ENCODE results near the gene STAU1. TPM values are rescaled to one million over a fixed set of nuclear protein-coding genes. Genes with fewer than 3 reads are reported as not detected.

The STAU1 gene
- polyA plus RNA-seq, 3 donors, result 17.3 to 34.2 (median 24.0) TPM

- Histone ChIP-seq H3K79me2 (ENCODE audit: insufficient read depth, low read length) (peaks cover 95% of the 10 kb centered on the region), H3K4me1 (ENCODE audit: control insufficient read depth in 1 of 2, insufficient read depth in 2 of 2, low read length in 2 of 2) (no peaks in the 10 kb centered on the region), H4K20me1 (ENCODE audit: insufficient read depth, low read length) (peaks cover 97% of the 10 kb centered on the region), H3K27ac (ENCODE audit: low read depth in 1 of 2, low read length in 2 of 2) (no peak overlapping the region), H3K4me3 (replicated peaks in 1 of 3; ENCODE audit: low read depth in 2 of 3, low read length in 3 of 3) (no peak overlapping the region), H3K9ac (ENCODE audit: insufficient read depth, low read length, poor library complexity, severe bottlenecking) (no peak overlapping the region), H2AFZ (ENCODE audit: insufficient read depth, low read depth, low read length, poor library complexity, severe bottlenecking) (no peak overlapping the region), H3K36me3 (replicated peaks in 1 of 2; ENCODE audit: control insufficient read depth in 1 of 2, insufficient read depth in 2 of 2, low read length in 2 of 2) (peaks cover 12 to 66% of the 10 kb centered on the region in 2 donors), H3K27me3 (ENCODE audit: control insufficient read depth in 2 of 2, insufficient read depth in 2 of 2, low read length in 2 of 2) (no peaks in the 10 kb centered on the region), H3K4me2 (replicated peaks; ENCODE audit: extremely low read depth, low read length, poor library complexity, severe bottlenecking) (no peak overlapping the region), H3K9me3 (replicated peaks in 1 of 2; ENCODE audit: control insufficient read depth in 1 of 2, insufficient read depth in 1 of 2, low read length in 2 of 2) (no peaks in the 10 kb centered on the region)
- Mint-ChIP-seq H3K4me1 (no peaks in the 10 kb centered on the region), H3K36me3 (peaks cover 22 to 57% of the 10 kb centered on the region in 2 donors), H3K9me3 (peaks cover 0 to under 1% (median 0%) of the 10 kb centered on the region in 7 donors), H3K27me3 (ENCODE audit: low read depth in 3 of 3) (no peaks in the 10 kb centered on the region), H3K4me3 (no peak overlapping the region), H3K27ac (peak overlapping the region in 1 of 7 donors; percentile 41)
- intact Hi-C loops (cut with micrococcal nuclease), result no loop called here
- no peak for DNase-seq
- WGBS (ENCODE audit: insufficient coverage), result no CpG with 5 or more reads among the region's 1 CpG
- TF ChIP-seq CTCF (IDR thresholded peaks at IDR 0.05), result no peak
These were observed 15.7 kb downstream of the STAU1 start for GRCh38 chr20:49172413-49172812.

- Histone ChIP-seq H2AFZ (ENCODE audit: insufficient read depth, low read depth, low read length, poor library complexity, severe bottlenecking) (no peak overlapping the region), H3K9me3 (replicated peaks in 1 of 2; ENCODE audit: control insufficient read depth in 1 of 2, insufficient read depth in 1 of 2, low read length in 2 of 2) (no peaks in the 10 kb centered on the region), H3K4me1 (ENCODE audit: control insufficient read depth in 1 of 2, insufficient read depth in 2 of 2, low read length in 2 of 2) (no peaks in the 10 kb centered on the region), H3K27me3 (ENCODE audit: control insufficient read depth in 2 of 2, insufficient read depth in 2 of 2, low read length in 2 of 2) (no peaks in the 10 kb centered on the region), H3K4me3 (replicated peaks in 1 of 3; ENCODE audit: low read depth in 2 of 3, low read length in 3 of 3) (no peak overlapping the region), H3K4me2 (replicated peaks; ENCODE audit: extremely low read depth, low read length, poor library complexity, severe bottlenecking) (no peak overlapping the region), H3K36me3 (replicated peaks in 1 of 2; ENCODE audit: control insufficient read depth in 1 of 2, insufficient read depth in 2 of 2, low read length in 2 of 2) (peaks cover 12 to 65% of the 10 kb centered on the region in 2 donors), H3K9ac (ENCODE audit: insufficient read depth, low read length, poor library complexity, severe bottlenecking) (no peak overlapping the region), H3K79me2 (ENCODE audit: insufficient read depth, low read length) (peaks cover 95% of the 10 kb centered on the region), H3K27ac (ENCODE audit: low read depth in 1 of 2, low read length in 2 of 2) (no peak overlapping the region), H4K20me1 (ENCODE audit: insufficient read depth, low read length) (peaks cover 97% of the 10 kb centered on the region)
- TF ChIP-seq CTCF (IDR thresholded peaks at IDR 0.05), result no peak
- Mint-ChIP-seq H3K9me3 (no peaks in the 10 kb centered on the region), H3K36me3 (peaks cover 22 to 57% of the 10 kb centered on the region in 2 donors), H3K4me1 (peaks cover 1% of the 10 kb centered on the region), H3K27me3 (ENCODE audit: low read depth in 3 of 3) (no peaks in the 10 kb centered on the region), H3K27ac (peak overlapping the region in 1 of 7 donors; percentile 17), H3K4me3 (no peak overlapping the region)
- DNase-seq, result no peak
- intact Hi-C loops (cut with micrococcal nuclease), result no loop called here
These were observed 16.2 kb downstream of the STAU1 start for GRCh38 chr20:49171909-49172308.

Measured in CD14-positive monocyte (primary cell).